PC-3 (cell line): ENCODE results near the gene IL17RD. TPM values are rescaled to one million over a fixed set of nuclear protein-coding genes. Genes with fewer than 3 reads are reported as not detected.

Experiments
- ATAC-seq: fragments of 200-7000 bp; cut with Tn5 transposase; 2 replicates; pipeline ENCODE4 v1.9.1; 2020; ENCODE audit warnings: mild to moderate bottlenecking, moderate library complexity
- BruUV-seq: library from RNA; stranded (reverse); fragments of 400-500 nt; replicated peaks from 2 replicates; lab custom pipeline; 2021; lab: Mats Ljungman, UMichigan
- CTCF ChIA-PET: fragments of 300-600 bp; sonication (Branson Sonifier 250); formaldehyde crosslinking; loops from one replicate; lab custom pipeline; 2022; ENCODE audit warnings: antibody characterized with exemption; lab: Charles Lee
- POLR2A ChIA-PET: fragments of 300-600 bp; sonication (Branson Sonifier 250); formaldehyde crosslinking; loops from one replicate; lab custom pipeline; 2022; ENCODE audit warnings: antibody characterized with exemption; ENCODE audit not compliant: unreplicated experiment; lab: Charles Lee
- DNase-seq: peaks from one replicate; pipeline ENCODE4 v3.0.0-alpha.2; 2015
- H2AFZ ChIP-seq: fragments of 300-600 bp; sonication (generic); 2 replicates; pipeline ENCODE4 v1.6.0; 2016; ENCODE audit warnings: antibody characterized with exemption, low read length
- H3F3A ChIP-seq: fragments of 300-600 bp; sonication (generic); one replicate; pipeline ENCODE4 v1.6.0; 2017; ENCODE audit warnings: antibody characterized with exemption, low read length, control low read depth, mild to moderate bottlenecking; ENCODE audit not compliant: unreplicated experiment
- H3K27ac ChIP-seq: fragments of 300-600 bp; sonication (generic); 2 replicates; pipeline ENCODE4 v1.5.1; 2016; ENCODE audit warnings: mild to moderate bottlenecking, low read length
- H3K27me3 ChIP-seq: fragments of 300-600 bp; sonication (generic); 2 replicates; pipeline ENCODE4 v1.6.1; 2016; ENCODE audit warnings: low read length, mixed read lengths
- H3K36me3 ChIP-seq: fragments of 300-600 bp; sonication (generic); 2 replicates; pipeline ENCODE4 v1.6.1; 2016; ENCODE audit warnings: low read depth, mixed run types, low read length, mixed read lengths
- H3K4me1 ChIP-seq: fragments of 300-600 bp; sonication (generic); 2 replicates; pipeline ENCODE4 v1.5.1; 2016; ENCODE audit warnings: low read length; ENCODE audit not compliant: insufficient read depth
- H3K4me2 ChIP-seq: fragments of 300-600 bp; sonication (generic); 2 replicates; pipeline ENCODE4 v1.6.0; 2016; ENCODE audit warnings: low read length
- H3K4me3 ChIP-seq: fragments of 300-600 bp; sonication (generic); 2 replicates; pipeline ENCODE4 v1.5.1; 2016; ENCODE audit warnings: mild to moderate bottlenecking, low read length, mixed read lengths
- H3K79me2 ChIP-seq: fragments of 300-600 bp; sonication (generic); 2 replicates; pipeline ENCODE4 v1.6.1; 2017; ENCODE audit warnings: low read length, mixed read lengths
- H3K9ac ChIP-seq: fragments of 300-600 bp; sonication (generic); 2 replicates; pipeline ENCODE4 v1.6.0; 2016; ENCODE audit warnings: mild to moderate bottlenecking, low read length
- H3K9me2 ChIP-seq: fragments of 300-600 bp; sonication (generic); replicated peaks from 2 replicates; pipeline ENCODE4 v1.6.1; 2016; ENCODE audit warnings: mixed run types, low read length, mixed read lengths
- H3K9me3 ChIP-seq: fragments of 300-600 bp; sonication (generic); 2 replicates; pipeline ENCODE4 v1.6.1; 2016; ENCODE audit warnings: low read length, mixed read lengths
- H4K20me1 ChIP-seq: fragments of 300-600 bp; sonication (generic); 2 replicates; pipeline ENCODE4 v1.6.1; 2016; ENCODE audit warnings: low read length, mixed read lengths
- EZH2 ChIP-seq: fragments of 300-600 bp; sonication (generic); IDR thresholded peaks from one replicate; pipeline ENCODE4 v1.6.1; 2017; ENCODE audit warnings: antibody characterized with exemption, mild to moderate bottlenecking, low read length; ENCODE audit not compliant: unreplicated experiment
- EZH2phosphoT487 ChIP-seq: fragments of 300-600 bp; sonication (generic); IDR thresholded peaks from 2 replicates; pipeline ENCODE4 v1.6.1; 2018; ENCODE audit warnings: mild to moderate bottlenecking, antibody characterized with exemption, low read length, borderline replicate concordance
- intact Hi-C: fragments of 100-400 bp; cut with micrococcal nuclease; formaldehyde crosslinking; loops from 2 replicates; pipeline ENCODE4 v1.9.0; 2023
- total RNA-seq: library from RNA; depleted of rRNA; stranded (reverse); fragments of >200 nt; gene quantifications from 2 replicates; pipeline ENCODE4 v1.2.3, GENCODE V29; 2014
- TF ChIP-seq, protein P1 (sequence below): fragments of 300-600 bp; sonication (generic); conservative IDR thresholded peaks from 2 replicates; pipeline ENCODE4 v1.5.1; 2017; ENCODE audit warnings: antibody characterized with exemption, low read depth, mild to moderate bottlenecking, low read length

Gene IL17RD
- total RNA-seq, 1 experiment from 2014 or later: 3.7 TPM

DNA sequence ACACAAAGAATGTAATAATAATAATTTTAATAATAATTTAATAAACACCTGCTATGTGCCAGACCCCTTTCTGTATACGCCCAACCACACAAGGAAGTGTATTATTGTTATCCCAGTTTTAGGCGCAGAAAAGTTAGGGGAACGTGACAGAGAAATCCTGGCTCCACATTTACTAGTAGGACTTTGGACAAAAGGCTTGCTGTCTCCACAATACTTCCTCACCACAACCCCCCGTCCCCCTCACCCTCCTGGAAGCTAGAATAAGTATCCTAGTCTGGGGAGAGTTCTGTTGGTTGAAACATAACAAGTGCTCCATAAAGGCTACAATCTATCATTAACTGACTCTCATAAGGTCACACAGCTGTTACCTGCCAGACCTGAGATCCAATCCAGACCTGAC lies 488 bp upstream of the IL17RD start:
- no peaks in the 10 kb centered on the region for H3F3A ChIP-seq
- H3K36me3 ChIP-seq: no peaks in the 10 kb centered on the region
- ChIA-PET POLR2A (no interaction called here), CTCF (no interaction called here)
- no peak overlapping the region for H3K4me2 ChIP-seq
- no peak for DNase-seq
- H3K9ac ChIP-seq: no peak overlapping the region
- no peak overlapping the region for H3K4me3 ChIP-seq
- no peak overlapping the region for H3K27ac ChIP-seq
- H3K4me1 ChIP-seq: peaks cover 11% of the 10 kb centered on the region
- no TSS peak for BruUV-seq
- H3K27me3 ChIP-seq: no peaks in the 10 kb centered on the region
- H3K79me2 ChIP-seq: no peaks in the 10 kb centered on the region
- no peaks in the 10 kb centered on the region for H4K20me1 ChIP-seq
- H3K9me2 ChIP-seq: no peaks in the 10 kb centered on the region
- no peak for ATAC-seq
- H3K9me3 ChIP-seq: no peaks in the 10 kb centered on the region
- no peak overlapping the region for H2AFZ ChIP-seq
- intact Hi-C loops: no loop called here
- TF ChIP-seq EZH2phosphoT487 (no peak), EZH2 (no peak)
- TF ChIP-seq, protein P1, sequence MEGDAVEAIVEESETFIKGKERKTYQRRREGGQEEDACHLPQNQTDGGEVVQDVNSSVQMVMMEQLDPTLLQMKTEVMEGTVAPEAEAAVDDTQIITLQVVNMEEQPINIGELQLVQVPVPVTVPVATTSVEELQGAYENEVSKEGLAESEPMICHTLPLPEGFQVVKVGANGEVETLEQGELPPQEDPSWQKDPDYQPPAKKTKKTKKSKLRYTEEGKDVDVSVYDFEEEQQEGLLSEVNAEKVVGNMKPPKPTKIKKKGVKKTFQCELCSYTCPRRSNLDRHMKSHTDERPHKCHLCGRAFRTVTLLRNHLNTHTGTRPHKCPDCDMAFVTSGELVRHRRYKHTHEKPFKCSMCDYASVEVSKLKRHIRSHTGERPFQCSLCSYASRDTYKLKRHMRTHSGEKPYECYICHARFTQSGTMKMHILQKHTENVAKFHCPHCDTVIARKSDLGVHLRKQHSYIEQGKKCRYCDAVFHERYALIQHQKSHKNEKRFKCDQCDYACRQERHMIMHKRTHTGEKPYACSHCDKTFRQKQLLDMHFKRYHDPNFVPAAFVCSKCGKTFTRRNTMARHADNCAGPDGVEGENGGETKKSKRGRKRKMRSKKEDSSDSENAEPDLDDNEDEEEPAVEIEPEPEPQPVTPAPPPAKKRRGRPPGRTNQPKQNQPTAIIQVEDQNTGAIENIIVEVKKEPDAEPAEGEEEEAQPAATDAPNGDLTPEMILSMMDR: no peak

DNA sequence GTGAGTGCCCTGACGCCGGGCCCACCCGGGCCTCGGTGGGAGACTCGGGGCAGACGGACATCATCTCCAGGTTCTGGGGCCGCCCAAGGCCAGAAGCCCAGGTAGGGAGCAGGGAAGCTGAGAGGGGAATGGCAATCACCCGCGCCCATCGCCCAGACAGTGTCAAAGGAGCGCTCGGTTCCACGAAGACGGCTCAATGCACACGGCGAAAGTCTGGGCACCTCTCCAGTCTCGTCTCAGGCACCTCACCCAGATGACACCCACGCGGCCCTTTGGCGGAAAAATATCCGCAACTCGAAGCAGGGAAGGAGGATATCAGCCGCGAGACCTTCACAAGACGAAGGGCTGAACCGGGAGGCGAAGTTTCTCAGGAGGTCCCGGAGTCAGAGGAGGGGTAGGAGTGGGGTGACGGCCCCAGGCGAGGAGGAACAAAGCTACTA lies 916 bp downstream of the IL17RD start:
- ATAC-seq (no peak), DNase-seq (no peak)
- TF ChIP-seq, protein P1: no peak
- TF ChIP-seq EZH2phosphoT487 (no peak), EZH2 (no peak)
- Histone ChIP-seq H3K79me2 (no peaks in the 10 kb centered on the region), H3F3A (no peaks in the 10 kb centered on the region), H3K9me2 (no peaks in the 10 kb centered on the region), H4K20me1 (no peaks in the 10 kb centered on the region), H3K36me3 (no peaks in the 10 kb centered on the region), H3K27me3 (no peaks in the 10 kb centered on the region), H3K4me2 (peak overlapping the region; percentile 99), H3K9me3 (no peaks in the 10 kb centered on the region), H3K9ac (peak overlapping the region; percentile 53; the same call in 1 of the 2 replicates), H3K4me1 (peaks cover 19% of the 10 kb centered on the region), H2AFZ (peak overlapping the region; percentile 94), H3K27ac (no peak overlapping the region), H3K4me3 (peak overlapping the region; percentile 87)
- POLR2A ChIA-PET: no interaction called here
- intact Hi-C loops: no loop called here
- CTCF ChIA-PET: interaction anchor here (0.6 kb wide), 1 partner anchor 86 kb away, joined by 4 read pairs; no protein-coding TSS in a partner anchor
- no TSS peak for BruUV-seq

DNA sequence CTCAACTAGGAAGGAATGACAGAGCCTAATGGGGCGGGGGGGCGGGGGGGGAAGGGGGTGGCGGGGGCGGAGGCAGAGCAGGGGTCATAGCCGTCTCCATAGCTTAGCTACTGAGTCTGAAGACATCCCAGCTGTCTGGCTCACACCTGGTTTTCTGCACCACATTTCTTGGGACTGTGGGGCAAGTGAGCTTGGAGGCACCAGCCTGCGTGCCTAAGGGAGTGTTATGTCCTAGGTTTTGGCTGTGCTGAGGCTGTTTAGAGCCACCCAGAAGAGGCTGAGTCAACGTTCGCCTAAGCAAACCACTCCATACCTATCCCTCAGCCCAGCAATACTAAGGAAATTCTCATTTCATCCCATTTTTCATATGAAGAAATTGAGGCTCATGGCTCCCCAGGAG lies 1.4 kb downstream of the IL17RD start:
- no peak for ATAC-seq
- CTCF ChIA-PET: interaction anchor here (0.7 kb wide), 1 partner anchor 64 kb away, joined by 3 read pairs; no protein-coding TSS in a partner anchor
- no peaks in the 10 kb centered on the region for H3K27me3 ChIP-seq
- no peaks in the 10 kb centered on the region for H3F3A ChIP-seq
- peak overlapping the region; percentile 99 for H3K4me2 ChIP-seq
- peak overlapping the region; percentile 87; the same call in 1 of the 2 replicates for H3K4me3 ChIP-seq
- H3K36me3 ChIP-seq: no peaks in the 10 kb centered on the region
- intact Hi-C loops: no loop called here
- POLR2A ChIA-PET: no interaction called here
- H3K9ac ChIP-seq: no peak overlapping the region
- TF ChIP-seq, protein P1: no peak
- no peak for TF ChIP-seq EZH2
- no peak for TF ChIP-seq EZH2phosphoT487
- H3K4me1 ChIP-seq: peaks cover 23% of the 10 kb centered on the region
- DNase-seq: no peak
- no peak overlapping the region for H2AFZ ChIP-seq
- no peak overlapping the region for H3K27ac ChIP-seq
- BruUV-seq: no TSS peak
- H3K9me3 ChIP-seq: no peaks in the 10 kb centered on the region
- no peaks in the 10 kb centered on the region for H4K20me1 ChIP-seq
- H3K9me2 ChIP-seq: no peaks in the 10 kb centered on the region
- H3K79me2 ChIP-seq: no peaks in the 10 kb centered on the region
